IMR-90 (cell line): ENCODE measurements around the gene N4BP2. TPM values are rescaled to one million over a fixed set of nuclear protein-coding genes. Genes with fewer than 3 reads are reported as not detected.

ENCODE experiments used
- ATAC-seq: fragments of 200-7000 bp; cut with Tn5 transposase; 2 replicates; pipeline ENCODE4 v1.9.1; 2020; ENCODE audit warnings: low read depth, mild to moderate bottlenecking, moderate library complexity
- BruUV-seq: library from RNA; stranded (reverse); fragments of 400-500 nt; replicated peaks from 2 replicates; lab custom pipeline; 2021; lab: Mats Ljungman, UMichigan
- CTCF ChIA-PET: fragments of 300-600 bp; formaldehyde crosslinking; extraction: SDS; loops from one replicate; lab custom pipeline; 2021; ENCODE audit warnings: antibody characterized with exemption; lab: Yijun Ruan, JAX
- POLR2A ChIA-PET: fragments of 300-600 bp; sonication (Branson Sonifier 250); formaldehyde crosslinking; loops from one replicate; lab custom pipeline; 2022; ENCODE audit warnings: antibody characterized with exemption; ENCODE audit not compliant: unreplicated experiment; lab: Charles Lee
- DNase-seq: peaks from one replicate; pipeline ENCODE4 v3.0.0; 2013
- H2AFZ ChIP-seq: replicated peaks from 2 replicates; pipeline ENCODE3; 2013; ENCODE audit warnings: low read length, mild to moderate bottlenecking; ENCODE audit not compliant: poor library complexity
- H2AK5ac ChIP-seq: 2 replicates; pipeline ENCODE4 v1.6.1; 2013; ENCODE audit warnings: low read depth, low read length, inconsistent platforms
- H2AK9ac ChIP-seq: replicated peaks from 2 replicates; pipeline ENCODE3; 2013; ENCODE audit warnings: mild to moderate bottlenecking, low read depth, low read length, moderate library complexity; ENCODE audit not compliant: poor library complexity
- H2BK120ac ChIP-seq: 2 replicates; pipeline ENCODE4 v1.6.1; 2013; ENCODE audit warnings: low read depth, low read length, inconsistent platforms
- H2BK15ac ChIP-seq: 3 replicates; pipeline ENCODE4 v1.6.1; 2013; ENCODE audit warnings: low read depth, low read length, inconsistent platforms
- H2BK20ac ChIP-seq: 2 replicates; pipeline ENCODE4 v1.6.1; 2013; ENCODE audit warnings: low read depth, mild to moderate bottlenecking, inconsistent platforms, low read length, moderate library complexity
- H2BK5ac ChIP-seq: 2 replicates; pipeline ENCODE4 v1.6.1; 2013; ENCODE audit warnings: mild to moderate bottlenecking, low read depth, low read length, inconsistent platforms; ENCODE audit not compliant: poor library complexity, severe bottlenecking
- H3K14ac ChIP-seq: replicated peaks from 2 replicates; pipeline ENCODE4 v1.6.1; 2013; ENCODE audit warnings: low read depth, low read length, inconsistent platforms
- H3K18ac ChIP-seq: 2 replicates; pipeline ENCODE4 v1.6.1; 2013; ENCODE audit warnings: low read depth, low read length, control low read depth
- H3K23ac ChIP-seq: 2 replicates; pipeline ENCODE4 v1.6.1; 2013; ENCODE audit warnings: low read depth, low read length, inconsistent platforms
- H3K27ac ChIP-seq: 2 replicates; pipeline ENCODE4 v1.5.1; 2013; ENCODE audit warnings: mild to moderate bottlenecking, control low read depth, low read length; ENCODE audit not compliant: insufficient read depth
- H3K27me3 ChIP-seq: 2 replicates; pipeline ENCODE4 v1.6.1; 2013; ENCODE audit warnings: low read length; ENCODE audit not compliant: control insufficient read depth, insufficient read depth
- H3K36me3 ChIP-seq: 2 replicates; pipeline ENCODE4 v1.6.1; 2013; ENCODE audit warnings: low read length, mixed read lengths; ENCODE audit not compliant: control insufficient read depth, insufficient read depth
- H3K4ac ChIP-seq: 2 replicates; pipeline ENCODE4 v1.6.1; 2013; ENCODE audit warnings: low read depth, low read length, inconsistent platforms
- H3K4me1 ChIP-seq: 2 replicates; pipeline ENCODE4 v1.6.1; 2013; ENCODE audit warnings: low read length, mixed read lengths; ENCODE audit not compliant: control insufficient read depth, insufficient read depth
- H3K4me2 ChIP-seq: 2 replicates; pipeline ENCODE4 v1.6.1; 2013; ENCODE audit warnings: low read depth, mild to moderate bottlenecking, control low read depth, low read length, moderate library complexity
- H3K4me3 ChIP-seq: 2 replicates; pipeline ENCODE4 v1.5.1; 2013; ENCODE audit warnings: low read depth, mild to moderate bottlenecking, control low read depth, low read length, moderate library complexity; ENCODE audit not compliant: insufficient read depth
- H3K56ac ChIP-seq: 2 replicates; pipeline ENCODE4 v1.6.1; 2013; ENCODE audit warnings: low read length, inconsistent platforms; ENCODE audit not compliant: insufficient read depth; ENCODE audit errors: extremely low read depth
- H3K79me1 ChIP-seq, 2 experiments: 2 replicates each; pipeline ENCODE4 v1.6.1; 2013; ENCODE audit warnings: low read length in 2 of 2, inconsistent platforms in 1 of 2, low read depth in 1 of 2
- H3K9ac ChIP-seq: 2 replicates; pipeline ENCODE4 v1.6.1; 2013; ENCODE audit warnings: low read depth, low read length, control low read depth
- H3K9me1 ChIP-seq: 2 replicates; pipeline ENCODE4 v1.6.1; 2013; ENCODE audit warnings: low read length, inconsistent platforms; ENCODE audit not compliant: insufficient read depth
- H3K9me3 ChIP-seq: 2 replicates; pipeline ENCODE4 v1.6.1; 2013; ENCODE audit warnings: low read length; ENCODE audit not compliant: control insufficient read depth, insufficient read depth
- H4K20me1 ChIP-seq: 2 replicates; pipeline ENCODE4 v1.6.1; 2013; ENCODE audit warnings: low read length, inconsistent platforms; ENCODE audit not compliant: insufficient read depth
- H4K5ac ChIP-seq: 2 replicates; pipeline ENCODE4 v1.6.1; 2013; ENCODE audit warnings: mild to moderate bottlenecking, low read depth, low read length, control low read depth
- H4K8ac ChIP-seq, 2 experiments: 2 replicates each; pipeline ENCODE4 v1.6.1; 2013; ENCODE audit warnings: low read depth in 2 of 2, low read length in 2 of 2, control low read depth in 1 of 2, inconsistent platforms in 1 of 2
- H4K91ac ChIP-seq: 2 replicates; pipeline ENCODE4 v1.6.1; 2013; ENCODE audit warnings: low read depth, low read length, inconsistent platforms; ENCODE audit not compliant: insufficient read depth
- CHD1 ChIP-seq: IDR thresholded peaks from 2 replicates; pipeline ENCODE4 v1.6.1; 2012; ENCODE audit warnings: low read depth, low read length, improper control_type of control experiment
- WGBS, 2 experiments: methylation state at CpG; one replicate each; pipeline versions ENCODE4 v1.1.5 to v1.1.7; 2013; ENCODE audit warnings: missing lambda C conversion rate in 2 of 2; ENCODE audit not compliant: insufficient read length in 1 of 2; ENCODE audit errors: extremely low coverage in 2 of 2; 5-methylcytosine and 5-hydroxymethylcytosine counted together
- dilution Hi-C: fragments of 300-500 bp; cut with HindIII; formaldehyde crosslinking; loops from one replicate; pipeline ENCODE4 v1.14.3; 2018; ENCODE audit warnings: low sequenced_read_pairs; ENCODE audit not compliant: unreplicated experiment
- in situ Hi-C: fragments of 300-500 bp; cut with MboI; formaldehyde crosslinking; loops from 3 replicates; pipeline ENCODE4 v1.14.3; 2019; ENCODE audit warnings: low sequenced_read_pairs, inconsistent platforms, mixed read lengths
- intact Hi-C: fragments of 100-400 bp; cut with micrococcal nuclease; formaldehyde crosslinking; loops from 2 replicates; pipeline ENCODE4 v1.10.0; 2022
- polyA plus RNA-seq, 3 experiments: library from polyadenylated mRNA; depleted of rRNA; stranded (reverse); fragments of >200 nt; gene quantifications; 2 replicates each; pipeline ENCODE4 v1.2.3, GENCODE V29; 2012; ENCODE audit warnings: low replicate concordance in 1 of 3
- total RNA-seq: library from RNA; depleted of rRNA; stranded (reverse); fragments of >200 nt; gene quantifications from 2 replicates; pipeline ENCODE4 v1.2.3, GENCODE V29; 2012

The N4BP2 gene
- total and polyA plus RNA-seq, 2 of the 4 experiments (the other 2 are of a cell fraction): 0.84 to 2.2 TPM

DNA sequence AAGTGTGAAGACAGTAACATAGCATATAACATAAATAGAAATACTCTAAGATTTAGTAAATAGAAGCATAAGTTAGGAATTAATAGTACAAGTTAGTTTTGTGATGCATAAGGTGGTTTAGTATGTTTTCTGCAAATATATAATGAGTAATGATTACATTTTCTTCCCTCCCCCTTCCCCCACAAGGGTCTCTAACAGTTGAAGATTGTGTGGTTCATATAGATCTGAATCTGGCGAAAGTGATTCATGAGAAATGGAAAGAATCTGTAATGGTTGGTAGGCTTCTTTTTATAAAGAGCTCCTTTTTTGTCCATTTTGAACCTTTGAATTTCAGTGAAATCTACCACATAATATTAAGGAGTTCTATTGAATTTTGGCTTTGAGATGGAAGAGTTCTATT, 66.3 kb downstream of the N4BP2 start:
- H3K4ac ChIP-seq: no peak overlapping the region
- no peak overlapping the region for H4K91ac ChIP-seq
- no peak overlapping the region for H2BK120ac ChIP-seq
- WGBS, 2 experiments: no CpG with 5 or more reads among the region's 1 CpG
- intact Hi-C loops (no loop called here), in situ Hi-C loops (no loop called here), dilution Hi-C loops (no loop called here)
- ATAC-seq: no peak
- H3K18ac ChIP-seq: no peak overlapping the region
- no peak overlapping the region for H2AK9ac ChIP-seq
- TF ChIP-seq CHD1: no peak
- H2AK5ac ChIP-seq: no peak overlapping the region
- H2AFZ ChIP-seq: no peak overlapping the region
- ChIA-PET POLR2A (no interaction called here), CTCF (interaction anchor here (0.6 kb wide), 1 partner anchor 246 kb away, joined by 3 read pairs; no protein-coding TSS in a partner anchor)
- no peak overlapping the region for H3K23ac ChIP-seq
- H2BK5ac ChIP-seq: no peak overlapping the region
- no peak overlapping the region for H3K4me3 ChIP-seq
- H4K5ac ChIP-seq: no peak overlapping the region
- no peak overlapping the region for H4K8ac ChIP-seq
- H3K27ac ChIP-seq: no peak overlapping the region
- no peaks in the 10 kb centered on the region for H3K36me3 ChIP-seq
- H3K4me1 ChIP-seq: no peaks in the 10 kb centered on the region; the same call in 1 of the 2 replicates
- no peaks in the 10 kb centered on the region for H4K20me1 ChIP-seq
- no peaks in the 10 kb centered on the region for H3K9me1 ChIP-seq
- H3K79me1 ChIP-seq: no peaks in the 10 kb centered on the region
- H3K4me2 ChIP-seq: no peak overlapping the region
- no peak overlapping the region for H3K14ac ChIP-seq
- no peaks in the 10 kb centered on the region for H3K27me3 ChIP-seq
- no peak overlapping the region for H3K56ac ChIP-seq
- H3K9me3 ChIP-seq: no peaks in the 10 kb centered on the region
- no peak overlapping the region for H3K9ac ChIP-seq
- BruUV-seq: no TSS peak
- no peak overlapping the region for H2BK20ac ChIP-seq
- DNase-seq: no peak
- no peak overlapping the region for H2BK15ac ChIP-seq
